GM06990 (cell line): ENCODE results near the gene MON1A.

Experiments
- DNase-seq: peaks from one replicate; pipeline ENCODE4 v3.0.0-alpha.2; 2011; ENCODE audit not compliant: insufficient read length; ENCODE audit errors: extremely low read depth
- H3K27me3 ChIP-seq: replicated peaks from 2 replicates; pipeline ENCODE4 v1.6.0; 2011; ENCODE audit warnings: low read length; ENCODE audit not compliant: control insufficient read depth, insufficient read depth
- H3K36me3 ChIP-seq: 2 replicates; pipeline ENCODE4 v1.5.1; 2011; ENCODE audit warnings: low read length; ENCODE audit not compliant: control insufficient read depth, insufficient read depth
- H3K4me3 ChIP-seq: replicated peaks from 2 replicates; pipeline ENCODE4 v1.5.1; 2011; ENCODE audit warnings: low read depth, mild to moderate bottlenecking, control low read depth, low read length
- CTCF ChIP-seq: IDR thresholded peaks from 2 replicates; pipeline ENCODE4 v1.5.1; 2011; ENCODE audit warnings: low read length, control low read depth, mild to moderate bottlenecking, inconsistent platforms; ENCODE audit not compliant: insufficient read depth, poor library complexity, severe bottlenecking

MON1A gene

GRCh38 chr3:49879721-49880120, 49.9 kb downstream of the MON1A start:
- H3K36me3 ChIP-seq = no peaks in the 10 kb centered on the region
- no peaks in the 10 kb centered on the region; the same call in 1 of the 2 replicates for H3K27me3 ChIP-seq
- H3K4me3 ChIP-seq = no peak overlapping the region
- no peak for DNase-seq
- no peak for TF ChIP-seq CTCF

DNA sequence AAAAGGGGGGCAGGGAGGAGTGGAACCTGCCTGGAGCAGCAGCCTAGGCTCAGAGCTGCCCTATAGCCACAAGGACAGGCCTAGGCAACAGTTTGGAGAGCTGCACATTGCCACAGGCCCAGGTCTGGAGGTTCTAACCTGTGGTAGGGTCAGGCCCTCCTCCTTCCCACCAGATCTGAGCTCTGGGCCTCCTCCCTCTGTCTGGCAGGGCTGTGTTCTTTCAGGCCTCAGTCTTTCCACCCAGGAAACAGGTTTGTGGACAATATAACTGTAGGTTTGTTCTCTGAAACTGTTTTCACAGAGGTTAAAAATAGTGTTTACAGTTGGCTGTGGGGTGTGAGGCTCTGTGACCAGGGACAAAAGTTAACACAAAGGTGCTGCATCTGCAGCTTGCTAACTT, 50.9 kb downstream of the MON1A start:
- Histone ChIP-seq H3K36me3 (no peaks in the 10 kb centered on the region), H3K4me3 (no peak overlapping the region)
- no peak for DNase-seq

DNA sequence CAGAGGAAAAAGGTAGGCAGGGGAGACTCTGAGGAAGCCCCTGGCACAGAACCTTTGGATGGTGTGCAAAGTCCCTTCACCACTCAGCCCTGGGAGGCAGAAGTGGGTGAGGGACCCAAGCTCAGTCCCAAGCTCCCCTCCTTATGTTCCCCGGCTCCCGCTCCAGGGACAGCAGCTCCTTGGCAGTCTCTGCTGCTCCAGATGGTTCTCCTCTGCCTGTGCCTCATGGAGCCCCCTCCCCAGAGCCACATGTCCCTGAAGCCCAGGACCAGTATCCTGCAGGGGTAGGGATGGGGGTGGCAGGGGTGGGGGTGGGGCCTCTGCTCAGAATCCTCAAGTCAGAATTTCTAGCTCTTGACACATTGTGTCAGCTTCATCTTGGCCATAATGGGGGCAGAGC, 51.9 kb downstream of the MON1A start:
- H3K36me3 ChIP-seq = no peaks in the 10 kb centered on the region
- no peak overlapping the region for H3K4me3 ChIP-seq
- no peak for DNase-seq
- TF ChIP-seq CTCF = no peak
- H3K27me3 ChIP-seq = no peaks in the 10 kb centered on the region; the same call in 1 of the 2 replicates

More for the DNA sequence above, 50.9 kb downstream of the MON1A start:
- TF ChIP-seq CTCF = no peak
- no peaks in the 10 kb centered on the region; the same call in 1 of the 2 replicates for H3K27me3 ChIP-seq

GRCh38 chr3:49876567-49876966, 53.0 kb downstream of the MON1A start:
- no peaks in the 10 kb centered on the region for H3K36me3 ChIP-seq
- H3K27me3 ChIP-seq = no peaks in the 10 kb centered on the region; the same call in 1 of the 2 replicates
- no peak overlapping the region for H3K4me3 ChIP-seq
- DNase-seq = no peak
- TF ChIP-seq CTCF = no peak

- H3K36me3 ChIP-seq = no peaks in the 10 kb centered on the region
- TF ChIP-seq CTCF = no peak
- no peak overlapping the region for H3K4me3 ChIP-seq
- no peak for DNase-seq
- H3K27me3 ChIP-seq = peaks cover 3% of the 10 kb centered on the region; the same call in 1 of the 2 replicates
These were observed 56.0 kb downstream of the MON1A start for GRCh38 chr3:49873623-49874022.

GRCh38 chr3:49872801-49873281, 56.8 kb downstream of the MON1A start:
- Histone ChIP-seq H3K27me3 (peaks cover 4% of the 10 kb centered on the region), H3K4me3 (no peak overlapping the region), H3K36me3 (no peaks in the 10 kb centered on the region)
- no peak for TF ChIP-seq CTCF
- DNase-seq = no peak
